GM19324 (cell line): ENCODE results near the gene ARL2BP.
"Not testable (repeated sequence)": the region's sequence is repeated elsewhere in the genome, so short reads cannot be mapped to it uniquely, and the experiment has no call there.

Experiments used
- ATAC-seq: cut with Tn5 transposase; IDR thresholded peaks from one replicate; pipeline ENCODE4 v1.9.1; 2021; ENCODE audit warnings: mild to moderate bottlenecking, moderate library complexity; ENCODE audit not compliant: unreplicated experiment, low FRiP score

The ARL2BP gene

GRCh38 chr16:57262841-57263540 lies 17.9 kb downstream of the ARL2BP start:
- no peak for ATAC-seq

GRCh38 chr16:57263541-57264351 lies 18.7 kb downstream of the ARL2BP start:
- no peak for ATAC-seq

GRCh38 chr16:57264381-57264780 lies 19.3 kb downstream of the ARL2BP start:
- ATAC-seq = no peak

GRCh38 chr16:57264950-57265371 lies 19.9 kb downstream of the ARL2BP start:
- no peak for ATAC-seq

GRCh38 chr16:57265850-57266530 lies 20.9 kb downstream of the ARL2BP start:
- ATAC-seq = no peak

GRCh38 chr16:57266531-57267260 lies 21.6 kb downstream of the ARL2BP start:
- no peak for ATAC-seq

- not testable (repeated sequence) for ATAC-seq
These were observed 22.3 kb downstream of the ARL2BP start for GRCh38 chr16:57267343-57267742.

GRCh38 chr16:57268804-57269800 lies 24.0 kb downstream of the ARL2BP start:
- ATAC-seq = no peak

GRCh38 chr16:57270221-57271062 lies 25.4 kb downstream of the ARL2BP start:
- no peak for ATAC-seq

GRCh38 chr16:57271063-57271345 lies 25.9 kb downstream of the ARL2BP start:
- no peak for ATAC-seq

GRCh38 chr16:57271867-57272495 lies 26.9 kb downstream of the ARL2BP start:
- no peak for ATAC-seq

- no peak for ATAC-seq
These were observed 28.3 kb downstream of the ARL2BP start for GRCh38 chr16:57273359-57273758.

GRCh38 chr16:57273826-57274225 lies 28.8 kb downstream of the ARL2BP start:
- no peak for ATAC-seq

- not testable (repeated sequence) for ATAC-seq
These were observed 30.9 kb downstream of the ARL2BP start for GRCh38 chr16:57275946-57276345.

- no peak for ATAC-seq
These were observed 31.5 kb downstream of the ARL2BP start for GRCh38 chr16:57276596-57276995.

- no peak for ATAC-seq
These were observed 32.5 kb downstream of the ARL2BP start for GRCh38 chr16:57277586-57277985.

GRCh38 chr16:57278494-57278893 lies 33.4 kb downstream of the ARL2BP start:
- ATAC-seq = no peak
